DOHH2 (cell line): ENCODE measurements around the gene C2CD4D.
A peak's percentile ranks its signal among the peaks of the same experiment; 100 is the strongest.

Experiments
- H3F3A ChIP-seq: fragments of 200-600 bp; sonication (generic), shearing (Covaris generic); 2 replicates; pipeline ENCODE4 v1.6.0; 2016; ENCODE audit warnings: antibody characterized with exemption, mild to moderate bottlenecking; ENCODE audit not compliant: control insufficient read depth, insufficient read depth
- H3K27ac ChIP-seq: fragments of 200-600 bp; sonication (generic); 2 replicates; pipeline ENCODE4 v1.5.1; 2014; ENCODE audit warnings: low read depth, mild to moderate bottlenecking, low read length, moderate library complexity
- H3K27me3 ChIP-seq: fragments of 200-600 bp; sonication (generic); 2 replicates; pipeline ENCODE4 v1.6.1; 2014; ENCODE audit warnings: mild to moderate bottlenecking, low read length, mixed read lengths; ENCODE audit not compliant: control insufficient read depth
- H3K36me3 ChIP-seq: fragments of 200-600 bp; sonication (generic); 2 replicates; pipeline ENCODE4 v1.6.1; 2014; ENCODE audit warnings: mild to moderate bottlenecking, low read length, moderate library complexity, mixed read lengths; ENCODE audit not compliant: control insufficient read depth
- H3K4me1 ChIP-seq: fragments of 200-600 bp; sonication (generic); 2 replicates; pipeline ENCODE4 v1.6.1; 2014; ENCODE audit warnings: mild to moderate bottlenecking, low read length, mixed read lengths; ENCODE audit not compliant: control insufficient read depth
- H3K4me2 ChIP-seq: fragments of 200-600 bp; sonication (generic); 2 replicates; pipeline ENCODE4 v1.6.0; 2014; ENCODE audit warnings: mild to moderate bottlenecking, low read length, moderate library complexity
- H3K4me3 ChIP-seq: fragments of 200-600 bp; sonication (generic); 2 replicates; pipeline ENCODE4 v1.5.1; 2014; ENCODE audit warnings: mild to moderate bottlenecking, low read length, mixed read lengths
- H3K79me2 ChIP-seq: fragments of 200-600 bp; sonication (generic); 2 replicates; pipeline ENCODE4 v1.6.1; 2014; ENCODE audit warnings: mild to moderate bottlenecking, low read length, mixed read lengths; ENCODE audit not compliant: control insufficient read depth
- H3K9me2 ChIP-seq: fragments of 200-600 bp; sonication (generic); replicated peaks from 2 replicates; pipeline ENCODE4 v1.6.1; 2014; ENCODE audit warnings: mild to moderate bottlenecking, low read length, mixed read lengths; ENCODE audit not compliant: control insufficient read depth
- H3K9me3 ChIP-seq: fragments of 200-600 bp; sonication (generic); 2 replicates; pipeline ENCODE4 v1.6.1; 2014; ENCODE audit warnings: antibody characterized with exemption, low read length, mixed read lengths; ENCODE audit not compliant: control insufficient read depth, insufficient read depth
- H4K20me1 ChIP-seq: fragments of 200-600 bp; sonication (generic); 2 replicates; pipeline ENCODE4 v1.6.0; 2014; ENCODE audit warnings: low read depth, mild to moderate bottlenecking, antibody characterized with exemption, low read length, moderate library complexity; ENCODE audit not compliant: control insufficient read depth, insufficient read depth
- EZH2phosphoT487 ChIP-seq: fragments of 200-600 bp; sonication (generic); IDR thresholded peaks from 2 replicates; pipeline ENCODE4 v1.6.1; 2017; ENCODE audit warnings: borderline replicate concordance, mild to moderate bottlenecking, antibody characterized with exemption, low read length, moderate library complexity, mixed read lengths
- TF ChIP-seq, protein P1 (sequence below): fragments of 200-600 bp; sonication (generic); IDR thresholded peaks from one replicate; pipeline ENCODE4 v1.5.1; 2014; ENCODE audit warnings: antibody characterized with exemption, mild to moderate bottlenecking, low read depth, low read length; ENCODE audit not compliant: poor library complexity, severe bottlenecking

Gene C2CD4D

DNA sequence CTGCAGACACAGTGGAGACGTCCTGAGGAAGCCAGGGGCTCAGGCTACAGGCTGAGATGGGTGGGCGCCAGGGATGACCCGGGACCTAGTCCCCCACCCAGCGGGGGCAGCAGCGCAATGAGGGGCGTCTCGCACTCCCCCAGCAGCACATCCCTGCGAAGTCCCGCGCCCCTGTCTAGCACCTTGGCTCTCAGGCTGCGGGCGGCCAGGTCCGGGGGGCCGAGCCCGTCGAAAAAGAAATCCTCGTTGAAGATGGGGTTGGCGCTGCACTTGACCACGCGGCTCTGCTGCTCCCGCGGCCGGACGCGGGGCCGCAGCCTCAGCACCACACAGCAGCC, 1.8 kb downstream of the C2CD4D start:
- H3K4me2 ChIP-seq, result peak overlapping the region; percentile 55
- peaks cover 28% of the 10 kb centered on the region for H3K4me1 ChIP-seq
- peak overlapping the region; percentile 48; the same call in 1 of the 2 replicates for H3K4me3 ChIP-seq

DNA sequence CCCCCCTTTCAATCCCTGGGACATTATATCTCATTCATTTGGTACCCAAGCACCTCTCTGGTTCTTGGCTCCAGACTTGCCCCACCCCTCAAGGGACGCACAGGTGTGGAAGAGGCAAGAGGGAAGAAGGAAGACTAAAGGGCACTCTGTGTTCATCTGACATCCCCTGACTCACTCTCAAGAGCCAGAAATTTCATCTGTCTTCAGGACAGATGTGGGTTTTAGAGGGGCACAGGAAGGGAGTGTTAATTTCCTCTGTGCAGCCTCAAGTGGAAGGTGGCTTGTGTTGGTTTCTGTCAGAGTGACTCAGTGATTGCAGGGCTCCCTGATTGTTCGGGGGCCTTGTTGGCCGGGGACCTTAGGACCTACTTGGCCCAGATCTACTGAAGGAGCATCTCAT, 2.4 kb downstream of the C2CD4D start:
- TF ChIP-seq EZH2phosphoT487, result no peak
- TF ChIP-seq, protein P1, sequence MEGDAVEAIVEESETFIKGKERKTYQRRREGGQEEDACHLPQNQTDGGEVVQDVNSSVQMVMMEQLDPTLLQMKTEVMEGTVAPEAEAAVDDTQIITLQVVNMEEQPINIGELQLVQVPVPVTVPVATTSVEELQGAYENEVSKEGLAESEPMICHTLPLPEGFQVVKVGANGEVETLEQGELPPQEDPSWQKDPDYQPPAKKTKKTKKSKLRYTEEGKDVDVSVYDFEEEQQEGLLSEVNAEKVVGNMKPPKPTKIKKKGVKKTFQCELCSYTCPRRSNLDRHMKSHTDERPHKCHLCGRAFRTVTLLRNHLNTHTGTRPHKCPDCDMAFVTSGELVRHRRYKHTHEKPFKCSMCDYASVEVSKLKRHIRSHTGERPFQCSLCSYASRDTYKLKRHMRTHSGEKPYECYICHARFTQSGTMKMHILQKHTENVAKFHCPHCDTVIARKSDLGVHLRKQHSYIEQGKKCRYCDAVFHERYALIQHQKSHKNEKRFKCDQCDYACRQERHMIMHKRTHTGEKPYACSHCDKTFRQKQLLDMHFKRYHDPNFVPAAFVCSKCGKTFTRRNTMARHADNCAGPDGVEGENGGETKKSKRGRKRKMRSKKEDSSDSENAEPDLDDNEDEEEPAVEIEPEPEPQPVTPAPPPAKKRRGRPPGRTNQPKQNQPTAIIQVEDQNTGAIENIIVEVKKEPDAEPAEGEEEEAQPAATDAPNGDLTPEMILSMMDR, result no peak
- Histone ChIP-seq H3K4me2 (no peak overlapping the region), H3K36me3 (no peaks in the 10 kb centered on the region), H3F3A (0 out of 2 replicates have a peak, but pooled peaks cover 3% of the 10 kb centered on the region), H3K4me3 (no peak overlapping the region), H3K9me3 (no peaks in the 10 kb centered on the region), H3K9me2 (no peaks in the 10 kb centered on the region), H4K20me1 (no peaks in the 10 kb centered on the region), H3K79me2 (no peaks in the 10 kb centered on the region), H3K27me3 (peaks cover 50% of the 10 kb centered on the region), H3K4me1 (peaks cover 27% of the 10 kb centered on the region), H3K27ac (no peak overlapping the region)

More for the DNA sequence above, 1.8 kb downstream of the C2CD4D start:
- 0 out of 2 replicates have a peak, but pooled peaks cover 3% of the 10 kb centered on the region for H3F3A ChIP-seq
- no peak for TF ChIP-seq EZH2phosphoT487
- TF ChIP-seq, protein P1, result no peak
- H3K36me3 ChIP-seq, result no peaks in the 10 kb centered on the region
- no peaks in the 10 kb centered on the region for H3K79me2 ChIP-seq
- peaks cover 50% of the 10 kb centered on the region for H3K27me3 ChIP-seq
- H3K9me2 ChIP-seq, result no peaks in the 10 kb centered on the region
- H3K9me3 ChIP-seq, result no peaks in the 10 kb centered on the region
- H4K20me1 ChIP-seq, result no peaks in the 10 kb centered on the region
- no peak overlapping the region for H3K27ac ChIP-seq

DNA sequence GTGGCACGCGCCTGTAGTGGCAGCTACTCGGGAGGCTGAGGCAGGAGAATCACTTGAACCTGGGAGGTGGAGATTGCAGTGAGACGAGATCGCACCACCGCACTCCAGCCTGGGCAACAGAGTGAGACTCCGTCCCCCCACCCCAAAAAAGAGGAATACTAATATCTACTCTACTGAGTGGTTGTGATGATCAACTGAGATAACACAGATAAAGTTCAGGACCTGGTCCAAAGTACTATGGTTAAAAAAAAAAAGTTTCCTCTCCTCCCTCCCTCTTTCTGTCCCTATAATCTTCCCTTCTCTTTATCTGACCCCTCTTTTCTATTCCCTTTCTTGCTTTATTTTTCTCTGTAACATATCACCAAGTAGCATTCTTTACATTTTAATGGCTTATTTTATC, 4.0 kb downstream of the C2CD4D start:
- TF ChIP-seq EZH2phosphoT487, result no peak
- TF ChIP-seq, protein P1, result no peak
- H3K9me2 ChIP-seq, result no peaks in the 10 kb centered on the region
- H3K9me3 ChIP-seq, result no peaks in the 10 kb centered on the region
- H3K4me1 ChIP-seq, result peaks cover 27% of the 10 kb centered on the region
- no peaks in the 10 kb centered on the region for H4K20me1 ChIP-seq
- H3K79me2 ChIP-seq, result no peaks in the 10 kb centered on the region
- no peaks in the 10 kb centered on the region for H3F3A ChIP-seq
- H3K4me2 ChIP-seq, result no peak overlapping the region
- no peak overlapping the region for H3K4me3 ChIP-seq
- peaks cover 39% of the 10 kb centered on the region for H3K27me3 ChIP-seq
- no peak overlapping the region for H3K27ac ChIP-seq
- no peaks in the 10 kb centered on the region for H3K36me3 ChIP-seq

DNA sequence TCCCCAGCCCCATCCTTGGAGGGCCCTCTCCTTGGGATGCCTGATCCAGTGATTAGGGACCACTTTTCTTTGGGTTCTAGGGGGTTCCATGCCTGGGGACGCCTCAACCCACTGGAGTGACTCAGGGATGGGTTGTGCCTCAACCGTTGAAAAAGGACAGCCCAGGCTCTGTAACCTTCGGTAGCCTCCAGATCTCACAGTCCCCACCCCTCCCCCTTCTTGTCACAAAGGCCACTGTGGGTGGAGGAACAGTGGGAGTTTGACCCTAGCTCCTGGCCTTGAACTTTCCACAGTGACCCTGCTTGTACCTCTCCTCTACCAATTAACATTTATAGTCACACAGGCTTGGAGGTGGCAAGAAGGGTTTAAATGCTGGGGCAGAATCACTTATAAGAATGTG, 5.4 kb downstream of the C2CD4D start:
- H3K9me3 ChIP-seq, result no peaks in the 10 kb centered on the region
- TF ChIP-seq, protein P1, result no peak
- no peak for TF ChIP-seq EZH2phosphoT487
- peaks cover 26% of the 10 kb centered on the region for H3K27me3 ChIP-seq
- no peaks in the 10 kb centered on the region for H3K9me2 ChIP-seq
- H3K27ac ChIP-seq, result no peak overlapping the region
- H3K4me1 ChIP-seq, result peaks cover 25% of the 10 kb centered on the region
- H3K4me3 ChIP-seq, result no peak overlapping the region
- H3K36me3 ChIP-seq, result no peaks in the 10 kb centered on the region
- no peaks in the 10 kb centered on the region for H3K79me2 ChIP-seq
- no peak overlapping the region for H3K4me2 ChIP-seq
- H4K20me1 ChIP-seq, result no peaks in the 10 kb centered on the region
- H3F3A ChIP-seq, result no peaks in the 10 kb centered on the region
